ENCODE results near the gene DCAF17.

DNA sequence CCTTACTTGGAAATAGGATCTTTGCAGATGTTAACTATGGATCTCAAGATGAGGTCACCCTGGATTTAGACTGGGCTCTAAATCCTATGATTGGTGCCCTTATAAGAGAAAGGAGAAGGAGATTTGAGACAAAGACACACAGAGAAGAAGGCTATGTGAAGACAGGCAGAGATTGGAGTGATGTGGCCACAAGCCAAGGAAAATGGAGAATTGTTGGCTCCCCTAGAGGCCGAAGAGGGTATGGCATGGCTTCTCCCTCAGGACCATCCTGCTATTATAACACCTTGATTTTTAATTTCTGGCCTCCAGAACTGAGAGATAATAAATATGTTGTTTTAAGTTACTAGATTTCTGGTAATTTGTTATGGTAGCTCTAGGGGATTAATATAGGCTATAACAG is 95.9 kb downstream of the DCAF17 start:
- TF ChIP-seq, protein P1, sequence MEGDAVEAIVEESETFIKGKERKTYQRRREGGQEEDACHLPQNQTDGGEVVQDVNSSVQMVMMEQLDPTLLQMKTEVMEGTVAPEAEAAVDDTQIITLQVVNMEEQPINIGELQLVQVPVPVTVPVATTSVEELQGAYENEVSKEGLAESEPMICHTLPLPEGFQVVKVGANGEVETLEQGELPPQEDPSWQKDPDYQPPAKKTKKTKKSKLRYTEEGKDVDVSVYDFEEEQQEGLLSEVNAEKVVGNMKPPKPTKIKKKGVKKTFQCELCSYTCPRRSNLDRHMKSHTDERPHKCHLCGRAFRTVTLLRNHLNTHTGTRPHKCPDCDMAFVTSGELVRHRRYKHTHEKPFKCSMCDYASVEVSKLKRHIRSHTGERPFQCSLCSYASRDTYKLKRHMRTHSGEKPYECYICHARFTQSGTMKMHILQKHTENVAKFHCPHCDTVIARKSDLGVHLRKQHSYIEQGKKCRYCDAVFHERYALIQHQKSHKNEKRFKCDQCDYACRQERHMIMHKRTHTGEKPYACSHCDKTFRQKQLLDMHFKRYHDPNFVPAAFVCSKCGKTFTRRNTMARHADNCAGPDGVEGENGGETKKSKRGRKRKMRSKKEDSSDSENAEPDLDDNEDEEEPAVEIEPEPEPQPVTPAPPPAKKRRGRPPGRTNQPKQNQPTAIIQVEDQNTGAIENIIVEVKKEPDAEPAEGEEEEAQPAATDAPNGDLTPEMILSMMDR (conservative IDR thresholded peaks at IDR 0.05 in 1 of 2, IDR thresholded peaks at IDR 0.05 in 1 of 2; ENCODE audit: extremely low read depth in 1 of 2, insufficient read depth in 1 of 2, low read depth in 1 of 2, low read length in 2 of 2), result peak; percentile 51 to 72
- no peak for TF ChIP-seq EZH2 (IDR thresholded peaks at IDR 0.05; ENCODE audit: borderline replicate concordance, low read length)
